HG03103 (cell line): ENCODE measurements around the gene TOMM5.

Experiments
- ATAC-seq: cut with Tn5 transposase; IDR thresholded peaks from one replicate; pipeline ENCODE4 v1.9.1; 2021; ENCODE audit warnings: low read depth; ENCODE audit not compliant: unreplicated experiment

Gene TOMM5

DNA sequence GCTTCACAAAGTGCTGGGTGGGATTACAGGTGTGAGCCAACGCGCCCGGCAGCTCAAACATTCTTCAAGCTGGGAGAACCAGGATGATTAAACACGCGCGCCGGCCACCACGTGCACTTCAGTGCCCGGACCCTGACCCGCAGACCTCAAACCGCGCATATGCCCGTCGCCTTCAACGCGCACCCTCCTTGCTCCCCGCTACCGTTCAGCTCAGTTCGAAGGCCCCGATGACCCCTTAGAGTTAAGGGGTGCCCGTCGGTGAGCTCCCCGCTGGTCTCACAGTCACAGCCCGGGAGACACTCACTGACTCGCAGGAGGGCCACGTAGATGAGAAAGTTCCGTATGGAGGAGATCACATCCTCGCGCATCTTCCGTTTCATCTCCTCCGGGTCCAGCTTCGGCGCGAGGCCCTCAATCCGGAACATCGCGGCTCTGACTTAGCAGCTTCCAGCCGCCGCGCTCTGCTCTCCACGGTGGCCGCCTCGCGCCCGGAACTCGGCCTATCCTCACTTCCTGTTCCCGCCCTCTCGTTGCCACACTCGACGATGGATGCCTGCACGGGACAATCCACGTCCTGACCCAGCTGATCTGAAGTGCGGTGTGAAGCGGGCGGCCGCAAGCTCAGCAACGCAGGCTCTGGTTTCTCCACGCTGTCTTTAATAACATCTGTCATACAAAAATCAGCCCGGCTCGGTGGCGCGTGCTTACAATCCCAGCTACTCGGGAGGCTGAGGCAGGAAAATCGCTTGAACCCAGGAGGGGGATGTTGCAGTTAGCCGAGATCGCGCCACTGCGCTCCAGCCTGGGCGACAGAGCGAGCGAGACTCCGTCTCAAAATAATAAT is at the start of gene TOMM5:
Gene TOMM5, minus strand, starts transcription at position 490 of the 844 bp plus-strand sequence. Its CDS starts 65 bp downstream, at position 425.
- ATAC-seq: peak; percentile 85

DNA sequence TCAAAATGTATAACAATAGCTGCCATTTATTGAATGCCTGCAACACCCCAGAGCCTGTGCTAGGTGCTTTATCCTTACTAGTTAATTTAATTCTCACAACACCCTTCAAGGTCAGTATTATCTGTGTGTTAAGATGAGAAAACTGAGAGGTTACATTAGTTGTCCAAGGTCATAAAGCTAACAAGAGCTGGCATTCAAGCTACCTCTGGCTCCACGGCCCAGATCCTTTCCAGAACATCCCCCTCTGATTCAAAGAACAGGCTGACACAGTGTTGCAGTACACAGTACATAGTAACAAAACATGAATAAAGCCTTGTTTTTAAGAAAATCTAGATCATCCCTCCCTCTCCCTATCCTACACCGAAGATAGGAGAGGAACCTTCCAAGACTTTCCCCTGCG is 48.9 kb upstream of the TOMM5 start:
- ATAC-seq: no peak

DNA sequence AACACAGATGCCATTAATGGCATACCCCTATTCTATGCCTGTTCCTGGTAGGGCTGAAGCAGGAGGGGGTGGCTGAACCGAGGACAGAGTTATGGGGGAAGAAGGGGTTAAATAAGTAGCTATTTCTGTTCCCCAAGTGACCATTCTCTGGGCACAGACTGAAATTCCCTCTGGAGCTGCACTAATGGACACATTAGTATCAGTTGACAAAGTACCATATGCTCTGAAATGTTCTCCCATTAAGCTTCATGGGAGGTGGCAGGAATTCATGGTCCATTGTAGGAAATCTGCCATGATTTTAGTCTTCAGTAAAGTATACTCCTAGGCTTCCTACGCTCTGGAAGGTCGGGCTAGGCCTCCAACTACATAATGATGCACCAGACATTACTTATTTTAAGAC is 47.8 kb upstream of the TOMM5 start:
- no peak for ATAC-seq

DNA sequence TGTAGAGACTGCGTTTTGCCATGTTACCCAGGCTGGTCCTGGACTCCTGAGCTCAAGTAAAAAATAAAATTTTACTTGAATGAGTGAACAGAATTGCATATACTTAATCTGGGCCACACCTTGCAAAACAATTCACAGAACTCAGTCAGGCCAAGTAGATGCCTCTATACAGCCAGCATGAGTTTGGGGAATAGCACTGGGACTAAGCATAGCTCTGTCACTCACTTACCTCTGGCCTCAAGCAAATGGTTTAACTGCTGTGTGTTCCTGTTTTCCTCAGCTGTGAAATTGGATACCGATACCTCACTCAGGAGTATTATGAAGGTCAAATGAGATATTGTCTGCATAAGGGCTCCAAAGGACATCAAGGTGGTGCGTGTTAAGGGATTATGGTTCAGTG is 47.4 kb upstream of the TOMM5 start:
- ATAC-seq: no peak

DNA sequence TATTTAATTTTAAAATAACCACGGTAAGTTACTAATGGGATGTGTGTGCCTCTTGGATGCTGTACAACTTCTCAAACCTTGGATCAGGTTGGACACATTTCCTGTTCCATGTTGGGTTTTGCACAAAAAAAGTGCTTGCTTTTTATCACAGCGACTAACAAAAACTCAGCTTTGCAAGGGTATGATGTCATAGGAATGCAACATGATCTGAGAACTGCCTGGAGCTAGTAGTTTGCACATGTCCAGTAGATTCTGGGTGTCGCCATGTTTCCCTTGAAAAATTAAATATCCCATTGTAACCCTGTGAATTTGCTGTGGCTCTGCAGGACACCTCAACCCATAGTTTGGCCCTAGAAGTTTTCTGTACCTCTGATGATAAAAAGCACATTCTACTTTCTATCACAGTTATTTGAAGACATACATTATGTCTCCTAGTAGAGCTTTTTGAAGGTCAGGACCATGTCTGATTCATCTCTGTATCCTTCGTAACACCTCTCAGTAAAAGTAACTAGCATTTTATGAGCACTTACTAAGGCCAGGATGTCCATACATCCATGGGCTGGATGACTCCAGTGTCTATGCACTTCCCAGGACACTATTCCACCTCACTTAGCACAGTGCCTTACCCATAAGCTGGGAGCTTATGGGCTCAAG is 46.8 kb upstream of the TOMM5 start:
- ATAC-seq: no peak

DNA sequence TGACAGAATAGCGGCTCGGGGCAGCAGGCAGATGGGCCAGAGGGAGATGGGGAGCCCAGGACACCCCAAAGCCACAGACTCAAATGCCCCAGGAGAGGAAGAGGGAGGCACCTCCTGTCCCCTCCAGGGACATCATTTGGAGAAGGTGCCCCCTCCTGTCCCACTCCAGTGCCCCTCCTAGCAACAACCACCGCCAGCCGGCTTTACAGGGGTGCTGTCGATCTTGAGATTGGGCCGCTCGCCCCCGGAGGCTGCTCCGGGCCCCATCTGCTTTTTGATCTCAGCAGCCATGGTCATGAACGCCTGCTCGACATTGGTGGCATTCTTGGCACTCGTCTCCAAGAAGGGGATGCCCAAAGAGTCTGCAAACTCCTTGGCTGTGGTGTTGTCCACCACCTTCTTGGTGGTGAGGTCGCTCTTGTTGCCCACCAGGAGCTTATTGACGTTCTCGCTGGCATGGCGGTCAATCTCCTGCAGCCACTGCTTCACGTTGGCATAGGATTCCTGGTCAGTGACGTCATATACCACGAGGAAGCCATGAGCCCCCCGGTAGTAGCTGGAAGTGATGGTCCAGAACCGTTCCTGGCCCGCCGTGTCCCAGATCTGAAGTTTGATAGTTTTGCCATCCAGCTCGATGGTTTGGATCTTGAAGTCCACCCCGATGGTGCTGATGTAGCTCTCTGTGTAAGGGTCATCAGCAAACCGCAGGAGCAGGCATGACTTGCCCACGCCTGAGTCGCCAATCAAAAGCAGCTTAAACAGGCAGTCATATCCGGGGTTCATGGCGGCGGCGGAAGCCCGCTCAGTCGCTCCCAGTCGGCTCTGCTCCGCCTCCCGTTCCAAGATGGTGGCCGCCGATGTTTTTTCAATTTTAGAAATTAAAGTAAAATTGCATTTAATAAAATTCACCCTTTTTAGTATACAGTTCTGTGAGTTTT is 44.4 kb upstream of the TOMM5 start:
- ATAC-seq: no peak

DNA sequence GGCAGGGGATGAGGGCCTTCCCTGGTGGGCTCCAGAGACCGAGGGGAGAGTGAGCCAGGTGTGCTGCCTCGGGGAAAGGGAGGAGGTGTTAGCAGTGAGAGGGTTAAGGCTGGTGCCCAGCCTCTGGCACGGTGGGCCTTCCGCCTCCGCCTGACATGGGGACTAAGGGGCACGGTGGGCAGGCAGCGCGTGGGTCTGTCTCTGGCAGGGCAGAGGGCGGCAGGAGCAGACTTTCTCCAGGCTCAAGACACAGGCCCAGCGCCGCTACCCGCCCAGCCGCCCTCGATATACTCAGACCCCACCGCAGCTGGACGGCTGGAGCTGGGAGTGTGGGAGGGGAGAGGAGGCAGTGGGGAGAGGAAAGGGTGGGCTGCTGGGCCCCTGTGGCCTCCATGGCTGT is 43.4 kb upstream of the TOMM5 start:
- no peak for ATAC-seq

DNA sequence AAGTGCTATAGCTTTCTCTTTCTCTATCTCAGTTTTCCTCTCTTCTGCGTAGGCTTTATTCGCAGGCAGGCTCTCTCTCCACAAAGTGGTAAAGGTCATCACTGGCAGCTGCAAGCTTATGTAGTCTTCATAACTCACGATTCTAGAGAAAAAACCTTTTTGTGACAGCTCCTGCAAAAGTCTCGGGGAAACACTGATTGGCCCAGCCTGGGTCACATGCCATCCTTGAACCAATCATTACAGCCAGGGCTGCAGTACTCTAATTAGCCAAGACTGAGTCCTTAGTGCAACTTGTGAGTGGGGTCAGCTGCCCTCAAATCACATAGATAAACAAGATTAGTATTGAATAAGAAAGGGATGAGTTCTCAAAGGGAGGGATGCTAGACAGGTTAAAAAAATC is 40.1 kb upstream of the TOMM5 start:
- no peak for ATAC-seq

DNA sequence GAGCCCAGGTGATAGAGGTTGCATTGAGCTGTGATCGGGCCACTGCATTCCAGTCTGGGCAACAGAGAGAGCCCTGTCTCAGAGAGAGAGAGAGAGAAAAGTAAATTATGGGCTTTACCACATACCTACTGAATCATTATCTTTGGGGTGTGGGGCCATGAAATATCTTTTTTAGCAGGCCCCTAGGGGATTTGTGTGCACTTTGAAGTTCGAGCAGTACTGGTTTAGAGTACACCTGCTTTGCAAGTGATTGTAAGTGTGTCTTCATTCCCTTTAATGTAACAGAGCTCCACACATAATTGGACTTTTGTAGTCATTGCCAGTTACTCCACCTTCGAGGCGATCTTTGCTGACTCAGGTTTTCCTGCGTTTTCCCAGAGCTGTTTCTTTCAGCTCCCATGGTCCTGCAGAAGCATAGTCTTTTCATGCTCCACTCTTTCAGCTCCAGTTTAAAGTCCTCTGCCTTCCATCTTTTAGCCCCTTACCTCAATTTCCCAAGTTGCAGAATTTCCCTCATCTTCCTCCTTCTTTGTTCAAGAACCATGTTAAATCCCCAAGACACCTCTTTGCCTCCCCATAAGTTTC is 34.4 kb upstream of the TOMM5 start:
- ATAC-seq: no peak

DNA sequence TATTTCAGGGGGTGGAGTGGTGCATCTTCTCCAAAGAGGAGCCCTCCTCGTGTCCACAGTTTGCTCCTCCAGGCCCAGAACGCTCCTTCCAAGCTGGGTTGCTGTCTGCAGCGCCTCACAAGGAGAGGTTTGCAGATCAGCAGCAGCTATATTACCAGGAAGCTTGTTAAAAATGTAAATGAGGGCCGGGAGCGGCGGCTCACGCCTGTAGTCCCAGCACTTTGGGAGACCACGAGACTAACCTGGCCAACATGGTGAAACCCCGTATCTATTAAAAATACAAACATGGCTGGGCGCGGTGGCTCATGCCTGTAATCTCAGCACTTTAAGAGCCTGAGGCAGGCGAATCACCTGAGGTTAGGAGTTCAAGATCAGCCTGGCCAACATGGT is 33.4 kb upstream of the TOMM5 start:
- ATAC-seq: no peak

DNA sequence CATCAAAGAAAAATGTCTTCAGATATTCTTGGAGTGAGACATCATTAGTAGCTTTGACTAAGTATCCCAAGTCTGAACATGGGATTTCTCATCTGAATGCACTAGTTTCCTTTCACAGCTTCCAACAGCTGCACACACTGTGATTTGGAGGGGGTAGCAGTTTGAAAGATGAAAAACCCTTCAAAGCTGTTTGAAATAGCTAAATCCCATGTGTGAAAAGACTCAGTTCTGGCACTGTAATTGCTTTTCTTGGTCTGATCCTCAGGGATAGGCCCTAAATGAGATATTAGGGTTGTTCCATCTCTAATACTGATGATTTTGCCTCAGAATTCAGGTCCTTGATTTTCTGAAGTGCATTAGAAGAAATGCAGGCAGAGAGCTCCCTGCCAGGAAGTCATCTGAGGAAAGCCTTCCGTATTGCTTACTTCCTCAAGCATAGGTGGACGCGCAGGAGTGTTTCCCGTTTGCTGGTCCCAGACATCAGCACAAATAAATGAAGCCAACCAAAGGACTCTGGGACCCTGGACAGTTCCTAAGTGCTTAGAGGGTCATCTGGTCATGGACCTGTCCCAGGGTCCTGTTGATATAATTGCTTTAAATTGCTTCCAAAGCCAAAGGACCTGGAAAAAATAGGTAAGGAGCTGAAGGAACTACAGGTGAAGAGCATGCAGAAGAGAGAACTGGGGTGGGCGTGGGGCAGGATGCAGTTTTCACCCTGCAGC is 32.8 kb upstream of the TOMM5 start:
- no peak for ATAC-seq

DNA sequence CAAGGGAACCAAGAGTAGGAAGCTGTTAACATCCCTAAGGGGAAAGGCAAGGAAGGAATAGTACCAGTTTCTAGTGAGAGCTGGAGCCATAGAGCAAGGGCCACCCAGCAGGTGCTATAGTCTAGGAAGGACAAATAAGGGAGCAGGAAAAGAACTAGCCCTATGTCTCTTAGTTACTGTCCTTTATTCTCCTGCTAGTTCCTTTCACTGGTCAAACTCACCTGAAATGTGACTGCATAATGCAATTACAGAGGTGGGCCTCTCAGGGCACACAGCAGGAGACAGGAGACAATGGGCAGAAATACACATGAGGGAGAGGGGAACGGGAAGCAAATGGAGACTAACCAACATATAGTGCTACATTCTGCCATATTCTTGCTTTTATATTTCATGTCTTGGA is 31.7 kb upstream of the TOMM5 start:
- no peak for ATAC-seq

DNA sequence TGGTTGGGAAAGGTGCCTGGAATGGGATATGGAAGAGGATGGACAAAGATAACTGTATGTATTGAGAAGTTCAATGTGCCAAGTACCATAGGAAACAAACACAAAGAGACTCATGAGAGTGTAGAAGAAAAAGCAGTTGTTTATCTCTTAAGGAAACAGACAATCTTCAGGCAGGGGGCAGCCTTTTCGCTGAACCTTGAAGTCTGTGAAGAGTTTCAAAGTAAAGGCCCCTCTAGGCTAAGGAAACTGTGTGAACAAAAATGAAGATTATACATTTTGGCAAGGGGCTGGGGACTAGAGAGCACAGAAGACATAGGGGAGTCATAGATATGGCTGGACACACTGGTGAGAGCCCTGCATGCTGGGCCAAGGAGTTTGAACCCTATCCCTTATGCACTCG is 30.9 kb upstream of the TOMM5 start:
- no peak for ATAC-seq

DNA sequence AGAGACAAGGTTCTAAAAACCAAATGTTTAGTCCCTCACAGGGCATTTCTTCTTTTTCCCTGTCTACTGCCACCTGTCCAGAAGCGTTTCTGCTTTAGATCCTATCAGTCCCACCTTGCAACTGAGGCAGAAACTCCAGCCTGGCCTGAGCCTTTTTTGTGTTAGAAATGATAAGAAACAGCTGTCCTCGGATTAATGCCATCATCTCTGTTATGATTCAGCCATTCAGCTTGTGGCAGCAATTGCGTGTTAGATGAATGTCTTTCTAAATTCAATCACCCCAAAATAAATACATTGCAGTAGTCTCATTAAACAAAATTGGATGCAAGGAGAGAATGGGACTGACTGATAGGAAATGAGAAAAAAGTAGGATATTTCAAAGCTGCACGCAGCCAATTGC is 30.1 kb upstream of the TOMM5 start:
- ATAC-seq: no peak

DNA sequence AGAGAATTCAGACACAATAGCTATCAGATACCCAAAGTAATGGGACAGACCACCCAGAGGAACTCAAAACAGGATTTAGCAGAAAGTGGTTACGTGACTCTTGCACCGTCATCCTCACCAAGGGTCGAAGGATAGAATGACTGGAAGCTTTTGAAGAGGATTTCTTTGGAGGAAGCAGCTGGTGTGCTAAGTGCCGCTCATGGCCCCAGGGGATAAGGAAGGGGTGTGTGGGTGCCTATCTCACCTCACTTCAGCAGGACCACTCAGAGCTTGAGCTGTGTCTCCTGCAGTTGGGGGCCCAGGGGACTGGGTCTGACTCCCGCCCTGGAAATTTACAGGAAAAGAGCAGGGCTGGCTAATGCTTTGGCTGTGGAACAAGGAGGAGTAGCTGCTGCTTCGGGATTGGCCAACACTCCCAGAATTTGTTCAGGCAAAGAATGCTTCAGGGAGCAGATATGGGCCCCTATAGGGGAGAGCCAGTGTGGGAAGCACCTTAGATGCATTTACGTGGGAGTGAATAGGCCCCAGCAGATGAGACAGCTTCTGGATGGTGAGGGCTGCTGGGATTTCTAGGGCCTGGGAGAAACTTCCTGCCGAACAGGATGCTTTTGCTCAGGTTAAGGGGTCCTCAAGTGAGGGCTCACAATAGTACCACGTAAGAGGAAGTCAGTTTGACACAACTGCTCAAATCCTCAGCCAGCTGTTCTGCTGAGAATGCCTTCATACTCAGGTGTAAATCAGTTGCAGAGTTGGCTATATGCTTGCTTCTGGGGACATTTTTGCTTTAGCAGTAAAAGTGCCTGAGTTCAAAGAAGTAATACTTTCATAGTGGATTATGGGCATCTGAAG is 29.1 kb upstream of the TOMM5 start:
- ATAC-seq: no peak

DNA sequence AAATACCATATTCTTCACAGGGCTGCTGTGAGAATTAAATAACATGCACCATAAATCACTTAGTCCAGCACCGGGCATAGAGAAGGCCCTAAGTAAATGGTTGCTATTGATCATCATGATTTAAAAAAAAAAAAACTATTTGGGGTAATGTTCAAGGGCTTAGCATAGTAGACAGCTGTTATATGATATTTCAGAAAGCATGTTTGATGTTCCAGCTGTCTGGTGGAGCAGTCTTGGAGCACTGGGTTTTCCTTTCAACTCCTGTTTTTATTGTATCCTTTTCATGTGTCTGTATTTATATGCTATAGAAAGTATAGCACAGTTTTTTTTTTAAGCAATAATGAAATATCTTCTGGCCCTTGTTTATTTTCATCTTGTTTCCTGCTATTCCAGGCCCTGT is 28.0 kb upstream of the TOMM5 start:
- ATAC-seq: no peak

DNA sequence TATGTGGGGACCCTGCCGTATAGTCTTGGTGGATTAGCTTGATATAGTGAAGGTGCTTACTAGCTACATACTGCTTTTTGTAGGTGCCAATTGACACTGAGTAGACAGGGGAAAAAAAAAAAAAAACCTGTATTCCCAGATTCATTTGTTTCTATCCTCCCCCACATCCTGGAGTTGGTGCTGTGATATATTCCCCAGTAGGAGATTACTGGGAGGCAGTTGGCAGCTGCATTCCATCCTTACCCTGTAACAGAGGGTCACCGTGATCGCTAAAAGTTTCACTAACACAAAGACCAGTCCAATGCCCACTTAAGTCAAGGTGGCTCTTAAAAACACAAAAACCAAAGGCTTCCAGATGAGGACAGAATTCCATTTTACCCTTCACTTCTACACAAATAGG is 27.4 kb upstream of the TOMM5 start:
- no peak for ATAC-seq

DNA sequence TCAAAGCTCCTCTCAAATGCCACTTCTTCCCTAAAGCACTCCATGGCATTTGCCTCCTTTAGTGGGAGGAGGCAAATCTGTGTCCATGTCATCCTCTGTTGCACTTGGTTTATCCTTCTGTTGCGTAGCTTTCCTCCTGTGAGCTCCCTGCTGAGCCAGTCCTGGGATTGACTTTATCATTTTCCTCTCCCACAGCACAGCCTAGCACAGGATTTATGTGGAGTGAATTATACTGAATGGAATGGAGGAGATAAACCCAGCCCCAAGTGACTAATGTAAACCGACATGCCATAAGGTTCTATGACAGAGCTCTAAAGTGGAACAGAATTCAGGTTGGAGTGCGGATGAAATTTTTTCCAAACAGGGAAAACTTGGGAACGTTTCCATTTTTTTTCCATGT is 26.4 kb upstream of the TOMM5 start:
- ATAC-seq: no peak

DNA sequence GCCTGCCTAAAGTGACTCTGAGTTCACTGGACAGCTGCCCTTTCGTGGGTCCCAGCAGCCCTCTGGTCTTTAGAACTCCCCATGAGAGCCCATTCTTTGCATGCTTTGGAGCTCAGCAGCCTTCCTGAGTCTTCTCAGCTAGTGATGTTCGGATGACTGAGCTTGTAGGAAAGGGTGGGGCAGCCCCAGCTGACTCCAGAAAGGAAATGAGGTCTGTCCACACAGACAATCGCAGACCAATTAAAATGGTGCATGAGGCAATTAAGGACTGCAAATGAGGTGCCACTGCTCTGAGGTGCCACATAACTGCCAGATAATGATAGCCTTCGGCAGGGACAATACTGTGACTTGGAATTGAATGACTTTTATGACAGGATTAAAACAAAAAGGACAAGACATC is 25.4 kb upstream of the TOMM5 start:
- no peak for ATAC-seq
